ENCODE data around the gene SLC38A1. TPM values are rescaled to one million over a fixed set of nuclear protein-coding genes. Genes with fewer than 3 reads are reported as not detected.

SLC38A1 gene
- total and polyA plus RNA-seq, 2 experiments from 2014 or later, result 114 to 234 TPM

DNA sequence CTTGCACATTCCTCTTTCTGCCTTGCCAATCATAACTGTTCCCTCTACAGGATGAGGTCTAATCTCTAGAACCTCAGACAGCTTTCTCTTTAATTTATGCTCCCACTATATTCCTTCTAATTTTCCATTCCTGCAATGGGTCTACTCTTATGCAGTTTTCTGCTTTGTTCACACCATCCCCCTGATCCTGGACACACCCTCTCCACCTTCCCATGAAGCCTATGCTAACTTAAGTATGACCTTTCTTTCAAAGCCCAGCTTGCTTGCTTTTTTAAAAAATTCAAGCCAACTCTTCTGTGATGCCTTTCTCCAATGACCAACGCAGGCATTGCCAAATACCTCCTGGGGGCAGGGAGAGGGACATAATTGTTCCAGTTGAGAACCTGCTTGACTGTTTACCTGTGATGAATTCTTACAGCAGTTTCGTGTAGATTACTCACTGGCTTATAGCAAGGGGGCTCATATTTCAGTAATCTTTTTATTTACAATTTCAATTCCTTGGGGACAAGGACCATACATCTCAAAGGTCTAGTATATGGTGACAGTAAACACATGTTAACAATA, 7.8 kb downstream of the SLC38A1 start:
- Histone ChIP-seq H3K4me3 (peak overlapping the region; percentile 90), H3K4me2 (peak overlapping the region; percentile 28), H3K9me2 (ENCODE audit: insufficient read depth) (no peaks in the 10 kb centered on the region), H3K79me2 (replicated peaks; ENCODE audit: insufficient read depth) (peaks cover 100% of the 10 kb centered on the region), H3K36me3 (ENCODE audit: insufficient read depth) (no peaks in the 10 kb centered on the region), H3F3A (replicated peaks; ENCODE audit: low read depth) (no peaks in the 10 kb centered on the region), H4K20me1 (replicated peaks; ENCODE audit: insufficient read depth) (peaks cover 50% of the 10 kb centered on the region), H2AFZ (no peak overlapping the region), H3K27ac (ENCODE audit: low read depth) (peak overlapping the region; percentile 90), H3K27me3 (ENCODE audit: insufficient read depth) (no peaks in the 10 kb centered on the region), H3K4me1 (ENCODE audit: insufficient read depth) (peaks cover 80% of the 10 kb centered on the region)
- peaks cover 34% of the 10 kb centered on the region for H3K4me1 Mint-ChIP-seq
- peaks cover 22% of the 10 kb centered on the region for H3K36me3 Mint-ChIP-seq (ENCODE audit: low read depth)
- H3K9me3 Mint-ChIP-seq, result no peaks in the 10 kb centered on the region
- ATAC-seq (peak; percentile 7; the same call in 2 of the 3 replicates), DNase-seq (ENCODE audit: low spot score) (no peak)
- TF ChIP-seq, protein P1, sequence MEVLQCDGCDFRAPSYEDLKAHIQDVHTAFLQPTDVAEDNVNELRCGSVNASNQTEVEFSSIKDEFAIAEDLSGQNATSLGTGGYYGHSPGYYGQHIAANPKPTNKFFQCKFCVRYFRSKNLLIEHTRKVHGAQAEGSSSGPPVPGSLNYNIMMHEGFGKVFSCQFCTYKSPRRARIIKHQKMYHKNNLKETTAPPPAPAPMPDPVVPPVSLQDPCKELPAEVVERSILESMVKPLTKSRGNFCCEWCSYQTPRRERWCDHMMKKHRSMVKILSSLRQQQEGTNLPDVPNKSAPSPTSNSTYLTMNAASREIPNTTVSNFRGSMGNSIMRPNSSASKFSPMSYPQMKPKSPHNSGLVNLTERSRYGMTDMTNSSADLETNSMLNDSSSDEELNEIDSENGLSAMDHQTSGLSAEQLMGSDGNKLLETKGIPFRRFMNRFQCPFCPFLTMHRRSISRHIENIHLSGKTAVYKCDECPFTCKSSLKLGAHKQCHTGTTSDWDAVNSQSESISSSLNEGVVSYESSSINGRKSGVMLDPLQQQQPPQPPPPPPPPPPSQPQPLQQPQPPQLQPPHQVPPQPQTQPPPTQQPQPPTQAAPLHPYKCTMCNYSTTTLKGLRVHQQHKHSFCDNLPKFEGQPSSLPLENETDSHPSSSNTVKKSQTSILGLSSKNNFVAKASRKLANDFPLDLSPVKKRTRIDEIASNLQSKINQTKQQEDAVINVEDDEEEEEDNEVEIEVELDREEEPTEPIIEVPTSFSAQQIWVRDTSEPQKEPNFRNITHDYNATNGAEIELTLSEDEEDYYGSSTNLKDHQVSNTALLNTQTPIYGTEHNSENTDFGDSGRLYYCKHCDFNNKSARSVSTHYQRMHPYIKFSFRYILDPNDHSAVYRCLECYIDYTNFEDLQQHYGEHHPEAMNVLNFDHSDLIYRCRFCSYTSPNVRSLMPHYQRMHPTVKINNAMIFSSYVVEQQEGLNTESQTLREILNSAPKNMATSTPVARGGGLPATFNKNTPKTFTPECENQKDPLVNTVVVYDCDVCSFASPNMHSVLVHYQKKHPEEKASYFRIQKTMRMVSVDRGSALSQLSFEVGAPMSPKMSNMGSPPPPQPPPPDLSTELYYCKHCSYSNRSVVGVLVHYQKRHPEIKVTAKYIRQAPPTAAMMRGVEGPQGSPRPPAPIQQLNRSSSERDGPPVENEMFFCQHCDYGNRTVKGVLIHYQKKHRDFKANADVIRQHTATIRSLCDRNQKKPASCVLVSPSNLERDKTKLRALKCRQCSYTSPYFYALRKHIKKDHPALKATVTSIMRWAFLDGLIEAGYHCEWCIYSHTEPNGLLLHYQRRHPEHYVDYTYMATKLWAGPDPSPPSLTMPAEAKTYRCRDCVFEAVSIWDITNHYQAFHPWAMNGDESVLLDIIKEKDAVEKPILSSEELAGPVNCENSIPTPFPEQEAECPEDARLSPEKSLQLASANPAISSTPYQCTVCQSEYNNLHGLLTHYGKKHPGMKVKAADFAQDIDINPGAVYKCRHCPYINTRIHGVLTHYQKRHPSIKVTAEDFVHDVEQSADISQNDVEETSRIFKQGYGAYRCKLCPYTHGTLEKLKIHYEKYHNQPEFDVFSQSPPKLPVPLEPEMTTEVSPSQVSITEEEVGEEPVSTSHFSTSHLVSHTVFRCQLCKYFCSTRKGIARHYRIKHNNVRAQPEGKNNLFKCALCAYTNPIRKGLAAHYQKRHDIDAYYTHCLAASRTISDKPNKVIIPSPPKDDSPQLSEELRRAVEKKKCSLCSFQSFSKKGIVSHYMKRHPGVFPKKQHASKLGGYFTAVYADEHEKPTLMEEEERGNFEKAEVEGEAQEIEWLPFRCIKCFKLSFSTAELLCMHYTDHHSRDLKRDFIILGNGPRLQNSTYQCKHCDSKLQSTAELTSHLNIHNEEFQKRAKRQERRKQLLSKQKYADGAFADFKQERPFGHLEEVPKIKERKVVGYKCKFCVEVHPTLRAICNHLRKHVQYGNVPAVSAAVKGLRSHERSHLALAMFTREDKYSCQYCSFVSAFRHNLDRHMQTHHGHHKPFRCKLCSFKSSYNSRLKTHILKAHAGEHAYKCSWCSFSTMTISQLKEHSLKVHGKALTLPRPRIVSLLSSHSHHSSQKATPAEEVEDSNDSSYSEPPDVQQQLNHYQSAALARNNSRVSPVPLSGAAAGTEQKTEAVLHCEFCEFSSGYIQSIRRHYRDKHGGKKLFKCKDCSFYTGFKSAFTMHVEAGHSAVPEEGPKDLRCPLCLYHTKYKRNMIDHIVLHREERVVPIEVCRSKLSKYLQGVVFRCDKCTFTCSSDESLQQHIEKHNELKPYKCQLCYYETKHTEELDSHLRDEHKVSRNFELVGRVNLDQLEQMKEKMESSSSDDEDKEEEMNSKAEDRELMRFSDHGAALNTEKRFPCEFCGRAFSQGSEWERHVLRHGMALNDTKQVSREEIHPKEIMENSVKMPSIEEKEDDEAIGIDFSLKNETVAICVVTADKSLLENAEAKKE (CRISPR knock-in tag; IDR thresholded peaks at IDR 0.05), result no peak
- TF ChIP-seq JUNB (IDR thresholded peaks at IDR 0.05; ENCODE audit: unreplicated experiment) (no peak), POLR2AphosphoS5 (IDR thresholded peaks at IDR 0.05; ENCODE audit: low read depth) (no peak), EZH2phosphoT487 (IDR thresholded peaks at IDR 0.05; ENCODE audit: unreplicated experiment) (no peak), ZNF331 (CRISPR knock-in tag; IDR thresholded peaks at IDR 0.05; ENCODE audit: low read depth) (no peak), NANOG (IDR thresholded peaks at IDR 0.05; ENCODE audit: borderline replicate concordance) (no peak), EZH2 (IDR thresholded peaks at IDR 0.05; ENCODE audit: low read depth, unreplicated experiment) (no peak), ZNF114 (CRISPR knock-in tag; IDR thresholded peaks at IDR 0.05) (no peak), STAT1 (IDR thresholded peaks at IDR 0.05; ENCODE audit: unreplicated experiment) (no peak), CREB1 (CRISPR knock-in tag; IDR thresholded peaks at IDR 0.05; ENCODE audit: low read depth) (no peak)
- TF ChIP-seq, protein P2, sequence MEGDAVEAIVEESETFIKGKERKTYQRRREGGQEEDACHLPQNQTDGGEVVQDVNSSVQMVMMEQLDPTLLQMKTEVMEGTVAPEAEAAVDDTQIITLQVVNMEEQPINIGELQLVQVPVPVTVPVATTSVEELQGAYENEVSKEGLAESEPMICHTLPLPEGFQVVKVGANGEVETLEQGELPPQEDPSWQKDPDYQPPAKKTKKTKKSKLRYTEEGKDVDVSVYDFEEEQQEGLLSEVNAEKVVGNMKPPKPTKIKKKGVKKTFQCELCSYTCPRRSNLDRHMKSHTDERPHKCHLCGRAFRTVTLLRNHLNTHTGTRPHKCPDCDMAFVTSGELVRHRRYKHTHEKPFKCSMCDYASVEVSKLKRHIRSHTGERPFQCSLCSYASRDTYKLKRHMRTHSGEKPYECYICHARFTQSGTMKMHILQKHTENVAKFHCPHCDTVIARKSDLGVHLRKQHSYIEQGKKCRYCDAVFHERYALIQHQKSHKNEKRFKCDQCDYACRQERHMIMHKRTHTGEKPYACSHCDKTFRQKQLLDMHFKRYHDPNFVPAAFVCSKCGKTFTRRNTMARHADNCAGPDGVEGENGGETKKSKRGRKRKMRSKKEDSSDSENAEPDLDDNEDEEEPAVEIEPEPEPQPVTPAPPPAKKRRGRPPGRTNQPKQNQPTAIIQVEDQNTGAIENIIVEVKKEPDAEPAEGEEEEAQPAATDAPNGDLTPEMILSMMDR (conservative IDR thresholded peaks at IDR 0.05; ENCODE audit: low read depth in 2 of 2), result no peak
- TF ChIP-seq, protein P3, sequence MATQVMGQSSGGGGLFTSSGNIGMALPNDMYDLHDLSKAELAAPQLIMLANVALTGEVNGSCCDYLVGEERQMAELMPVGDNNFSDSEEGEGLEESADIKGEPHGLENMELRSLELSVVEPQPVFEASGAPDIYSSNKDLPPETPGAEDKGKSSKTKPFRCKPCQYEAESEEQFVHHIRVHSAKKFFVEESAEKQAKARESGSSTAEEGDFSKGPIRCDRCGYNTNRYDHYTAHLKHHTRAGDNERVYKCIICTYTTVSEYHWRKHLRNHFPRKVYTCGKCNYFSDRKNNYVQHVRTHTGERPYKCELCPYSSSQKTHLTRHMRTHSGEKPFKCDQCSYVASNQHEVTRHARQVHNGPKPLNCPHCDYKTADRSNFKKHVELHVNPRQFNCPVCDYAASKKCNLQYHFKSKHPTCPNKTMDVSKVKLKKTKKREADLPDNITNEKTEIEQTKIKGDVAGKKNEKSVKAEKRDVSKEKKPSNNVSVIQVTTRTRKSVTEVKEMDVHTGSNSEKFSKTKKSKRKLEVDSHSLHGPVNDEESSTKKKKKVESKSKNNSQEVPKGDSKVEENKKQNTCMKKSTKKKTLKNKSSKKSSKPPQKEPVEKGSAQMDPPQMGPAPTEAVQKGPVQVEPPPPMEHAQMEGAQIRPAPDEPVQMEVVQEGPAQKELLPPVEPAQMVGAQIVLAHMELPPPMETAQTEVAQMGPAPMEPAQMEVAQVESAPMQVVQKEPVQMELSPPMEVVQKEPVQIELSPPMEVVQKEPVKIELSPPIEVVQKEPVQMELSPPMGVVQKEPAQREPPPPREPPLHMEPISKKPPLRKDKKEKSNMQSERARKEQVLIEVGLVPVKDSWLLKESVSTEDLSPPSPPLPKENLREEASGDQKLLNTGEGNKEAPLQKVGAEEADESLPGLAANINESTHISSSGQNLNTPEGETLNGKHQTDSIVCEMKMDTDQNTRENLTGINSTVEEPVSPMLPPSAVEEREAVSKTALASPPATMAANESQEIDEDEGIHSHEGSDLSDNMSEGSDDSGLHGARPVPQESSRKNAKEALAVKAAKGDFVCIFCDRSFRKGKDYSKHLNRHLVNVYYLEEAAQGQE (IDR thresholded peaks at IDR 0.05; ENCODE audit: unreplicated experiment), result no peak
- TF ChIP-seq, protein P4, sequence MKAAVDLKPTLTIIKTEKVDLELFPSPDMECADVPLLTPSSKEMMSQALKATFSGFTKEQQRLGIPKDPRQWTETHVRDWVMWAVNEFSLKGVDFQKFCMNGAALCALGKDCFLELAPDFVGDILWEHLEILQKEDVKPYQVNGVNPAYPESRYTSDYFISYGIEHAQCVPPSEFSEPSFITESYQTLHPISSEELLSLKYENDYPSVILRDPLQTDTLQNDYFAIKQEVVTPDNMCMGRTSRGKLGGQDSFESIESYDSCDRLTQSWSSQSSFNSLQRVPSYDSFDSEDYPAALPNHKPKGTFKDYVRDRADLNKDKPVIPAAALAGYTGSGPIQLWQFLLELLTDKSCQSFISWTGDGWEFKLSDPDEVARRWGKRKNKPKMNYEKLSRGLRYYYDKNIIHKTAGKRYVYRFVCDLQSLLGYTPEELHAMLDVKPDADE (IDR thresholded peaks at IDR 0.05), result no peak
- H3K4me3 Mint-ChIP-seq, result no peak overlapping the region
- peaks cover 1% of the 10 kb centered on the region for H3K27me3 Mint-ChIP-seq (ENCODE audit: insufficient read depth, low read depth, poor library complexity)
- H3K27ac Mint-ChIP-seq, result no peak overlapping the region

Measured in GM23338 (cell line).